Measurements from ENCODE around the gene MLN. TPM values are rescaled to one million over a fixed set of nuclear protein-coding genes. Genes with fewer than 3 reads are reported as not detected.

Gene MLN
- total RNA-seq, 1 experiment from 2014 or later: not detected

GRCh38 chr6:33787954-33788693 is 15.7 kb downstream of the MLN start:
- Histone ChIP-seq H3K14ac (ENCODE audit: insufficient read depth, low read length) (peak overlapping the region; percentile 80), H2BK5ac (ENCODE audit: insufficient read length, low read length) (no peak overlapping the region), H3K18ac (ENCODE audit: insufficient read length, low read depth, low read length) (no peak overlapping the region)

More at GRCh38 chr6:33787954-33788693, 15.7 kb downstream of the MLN start:
- H2BK15ac ChIP-seq (ENCODE audit: low read depth, low read length): no peak overlapping the region
- H4K8ac ChIP-seq (replicated peaks; ENCODE audit: insufficient read length, low read depth, low read length): no peak overlapping the region
- H3K79me1 ChIP-seq (ENCODE audit: insufficient read depth, low read depth, low read length, poor library complexity, severe bottlenecking): peaks cover 3% of the 10 kb centered on the region
- no peak overlapping the region for H3K23ac ChIP-seq (ENCODE audit: insufficient read length, low read depth, low read length)
- no peaks in the 10 kb centered on the region for H4K20me1 ChIP-seq (ENCODE audit: control insufficient read depth, insufficient read depth, insufficient read length)
- peak overlapping the region; percentile 26 to 95 (median 55); a peak in 6 of 7 replicates for H3K27ac Mint-ChIP-seq
- no peak overlapping the region for H3K56ac ChIP-seq (ENCODE audit: insufficient read length, low read depth, low read length)
- no peak overlapping the region for H4K5ac ChIP-seq (ENCODE audit: insufficient read length, low read depth, low read length)
- H3K27ac ChIP-seq (ENCODE audit: insufficient read length, low read depth, low read length): no peak overlapping the region
- peaks cover 73 to 76% of the 10 kb centered on the region in 2 experiments for H3K4me1 Mint-ChIP-seq
- H3K9me3 Mint-ChIP-seq: no peaks in the 10 kb centered on the region
- peak overlapping the region; percentile 84 for H3K9ac ChIP-seq (ENCODE audit: extremely low read depth, insufficient read length, low read length)
- peak; percentile 60 for DNase-seq
- no peak overlapping the region for H2BK120ac ChIP-seq (ENCODE audit: low read depth, low read length, poor library complexity, severe bottlenecking)
- H3K79me2 ChIP-seq (ENCODE audit: insufficient read depth, low read length): peaks cover 9% of the 10 kb centered on the region; the same call in 1 of the 2 replicates
- no peak overlapping the region for H4K91ac ChIP-seq (ENCODE audit: insufficient read length, low read depth, low read length)
- H3K9me3 ChIP-seq (ENCODE audit: control insufficient read depth, low read depth, low read length): no peaks in the 10 kb centered on the region
- no peak overlapping the region for H2AK5ac ChIP-seq (ENCODE audit: insufficient read length, low read length)
- H3K4me1 ChIP-seq (ENCODE audit: insufficient read depth, low read length): peaks cover 20% of the 10 kb centered on the region; the same call in 1 of the 2 replicates
- H3K27me3 Mint-ChIP-seq (ENCODE audit: low read depth): no peaks in the 10 kb centered on the region
- peaks cover 8% of the 10 kb centered on the region for H3K23me2 ChIP-seq (ENCODE audit: insufficient read length, low read depth, low read length, poor library complexity, severe bottlenecking)
- no peak overlapping the region for H3T11ph ChIP-seq (ENCODE audit: low read length)
- H3K4ac ChIP-seq (ENCODE audit: low read depth, low read length): no peak overlapping the region
- TF ChIP-seq CTCF (conservative IDR thresholded peaks at IDR 0.05): no peak
- H3K4me2 ChIP-seq (ENCODE audit: insufficient read depth, insufficient read length, low read length): peak overlapping the region; percentile 65
- peak overlapping the region; percentile 85 to 87 for H3K4me3 Mint-ChIP-seq
- WGBS (ENCODE audit: extremely low coverage, insufficient read length, low lambda C conversion rate): no CpG with 5 or more reads among the region's 53 CpGs
- no peak overlapping the region for H2BK12ac ChIP-seq (ENCODE audit: insufficient read length, low read depth, low read length)
- H2AFZ ChIP-seq (ENCODE audit: low read length): no peak overlapping the region
- H2BK20ac ChIP-seq (ENCODE audit: low read depth, low read length, poor library complexity, severe bottlenecking): no peak overlapping the region
- H3K27me3 ChIP-seq (ENCODE audit: insufficient read depth, low read length): no peaks in the 10 kb centered on the region
- H3K36me3 Mint-ChIP-seq (ENCODE audit: insufficient read depth in 1 of 3, low read depth in 3 of 3): peaks cover 16 to 29% (median 28%) of the 10 kb centered on the region in 3 experiments; a peak in 6 of 7 replicates

Measured in H9 (cell line).